K562 (cell line): ENCODE measurements around the gene FOLR2.

Experiments used
- MXI1 ChIP-seq: IDR thresholded peaks from 2 replicates; pipeline ENCODE4 v1.6.1; 2011; ENCODE audit warnings: low read depth, mild to moderate bottlenecking, improper control_type of control experiment, low read length
- NONO ChIP-seq, 2 experiments: fragments of 200-400 bp in 1 of 2; fragments of 450-650 bp in 1 of 2; formaldehyde crosslinking in 1 of 2; IDR thresholded peaks; 2 replicates each; pipeline ENCODE4 v1.6.1; 2017; ENCODE audit warnings: low read depth in 2 of 2, mild to moderate bottlenecking in 2 of 2, moderate library complexity in 2 of 2, low read length in 1 of 2
- THRA ChIP-seq: fragments of 450-650 bp; IDR thresholded peaks from 2 replicates; pipeline ENCODE4 v1.6.1; 2017; ENCODE audit warnings: mild to moderate bottlenecking, moderate library complexity

- TF ChIP-seq THRA, result no peak
- no peak for TF ChIP-seq MXI1
- no peak for TF ChIP-seq NONO (IDR thresholded peaks at IDR 0.05; ENCODE audit: low read depth in 2 of 2, low read length in 1 of 2)
These were observed 28.3 kb upstream of the FOLR2 start for GRCh38 chr11:72188267-72188666.
